GM23338 (cell line): ENCODE measurements around the gene IZUMO1R. TPM values are rescaled to one million over a fixed set of nuclear protein-coding genes. Genes with fewer than 3 reads are reported as not detected.

Source experiments
- ATAC-seq: fragments of 200-7000 bp; cut with Tn5 transposase; 3 replicates; pipeline ENCODE4 v1.9.1; 2020
- DNase-seq: peaks from one replicate; pipeline ENCODE4 v3.0.0-alpha.2; 2015; ENCODE audit warnings: low spot score
- H2AFZ ChIP-seq: fragments of 200-600 bp; sonication (generic); 2 replicates; pipeline ENCODE4 v1.8.0; 2016; ENCODE audit warnings: antibody characterized with exemption, mild to moderate bottlenecking, moderate library complexity
- H3F3A ChIP-seq: fragments of 200-600 bp; sonication (generic); replicated peaks from 2 replicates; pipeline ENCODE4 v1.8.0; 2017; ENCODE audit warnings: antibody characterized with exemption, mixed run types, low read depth
- H3K27ac ChIP-seq: fragments of 200-600 bp; sonication (generic); 2 replicates; pipeline ENCODE4 v1.6.1; 2016; ENCODE audit warnings: low read depth
- H3K27me3 ChIP-seq: fragments of 200-600 bp; sonication (generic); 2 replicates; pipeline ENCODE4 v1.8.0; 2016; ENCODE audit warnings: mild to moderate bottlenecking, mixed run types, moderate library complexity; ENCODE audit not compliant: insufficient read depth
- H3K36me3 ChIP-seq: fragments of 200-600 bp; sonication (generic); 2 replicates; pipeline ENCODE4 v1.8.0; 2016; ENCODE audit warnings: mild to moderate bottlenecking; ENCODE audit not compliant: insufficient read depth
- H3K4me1 ChIP-seq: fragments of 200-600 bp; sonication (generic); 2 replicates; pipeline ENCODE4 v1.8.0; 2016; ENCODE audit warnings: mild to moderate bottlenecking, moderate library complexity; ENCODE audit not compliant: insufficient read depth
- H3K4me2 ChIP-seq: fragments of 200-600 bp; sonication (generic); 2 replicates; pipeline ENCODE4 v1.7.1; 2017; ENCODE audit warnings: mixed run types
- H3K4me3 ChIP-seq: fragments of 200-600 bp; sonication (generic); 2 replicates; pipeline ENCODE4 v1.6.1; 2016; ENCODE audit warnings: mixed run types
- H3K79me2 ChIP-seq: fragments of 200-600 bp; sonication (generic); replicated peaks from 2 replicates; pipeline ENCODE4 v1.8.0; 2017; ENCODE audit warnings: mild to moderate bottlenecking; ENCODE audit not compliant: insufficient read depth
- H3K9me2 ChIP-seq: fragments of 200-600 bp; sonication (generic); 2 replicates; pipeline ENCODE4 v1.8.0; 2017; ENCODE audit not compliant: insufficient read depth
- H4K20me1 ChIP-seq: fragments of 200-600 bp; sonication (generic); replicated peaks from 2 replicates; pipeline ENCODE4 v1.8.0; 2017; ENCODE audit warnings: mild to moderate bottlenecking; ENCODE audit not compliant: insufficient read depth
- H3K27ac Mint-ChIP-seq: 2 replicates; pipeline ENCODE4 v1.8.0; 2020; ENCODE audit warnings: inconsistent platforms, mild to moderate bottlenecking, moderate library complexity, mixed read lengths
- H3K27me3 Mint-ChIP-seq: 3 replicates; pipeline ENCODE4 v1.8.0; 2022; ENCODE audit warnings: low read depth, mild to moderate bottlenecking, moderate library complexity, mixed read lengths, inconsistent platforms; ENCODE audit not compliant: insufficient read depth, poor library complexity
- H3K36me3 Mint-ChIP-seq: 3 replicates; pipeline ENCODE4 v1.8.0; 2021; ENCODE audit warnings: low read depth, mild to moderate bottlenecking, inconsistent platforms, moderate library complexity, mixed read lengths
- H3K4me1 Mint-ChIP-seq: 3 replicates; pipeline ENCODE4 v1.8.0; 2020; ENCODE audit warnings: mild to moderate bottlenecking, inconsistent platforms, mixed read lengths
- H3K4me3 Mint-ChIP-seq: 3 replicates; pipeline ENCODE4 v1.8.0; 2021; ENCODE audit warnings: moderate library complexity, mild to moderate bottlenecking, inconsistent platforms, mixed read lengths
- H3K9me3 Mint-ChIP-seq: 3 replicates; pipeline ENCODE4 v1.8.0; 2020; ENCODE audit warnings: moderate library complexity, mild to moderate bottlenecking, inconsistent platforms, mixed read lengths
- CREB1 ChIP-seq: fragments of 250-450 bp; sonication (Bioruptor Pico); IDR thresholded peaks from 2 replicates; pipeline ENCODE4 v1.5.0; 2020; ENCODE audit warnings: low read depth, mild to moderate bottlenecking, moderate library complexity
- CTCF ChIP-seq, 2 experiments: fragments of 200-600 bp in 1 of 2; sonication (generic) in 1 of 2; conservative IDR thresholded peaks; 2 replicates each; pipeline versions ENCODE4 v1.5.1 to v1.6.1; 2016 to 2017; ENCODE audit warnings: antibody characterized with exemption in 2 of 2, low read depth in 2 of 2, mild to moderate bottlenecking in 2 of 2, moderate library complexity in 1 of 2
- ETS1 ChIP-seq: IDR thresholded peaks from 2 replicates; pipeline ENCODE4 v1.6.1; 2016; ENCODE audit warnings: antibody characterized with exemption
- EZH2 ChIP-seq: fragments of 200-600 bp; sonication (generic); IDR thresholded peaks from one replicate; pipeline ENCODE4 v1.8.0; 2017; ENCODE audit warnings: antibody characterized with exemption, mild to moderate bottlenecking, low read depth; ENCODE audit not compliant: unreplicated experiment
- EZH2phosphoT487 ChIP-seq: fragments of 200-600 bp; sonication (generic); IDR thresholded peaks from one replicate; pipeline ENCODE4 v1.8.1; 2018; ENCODE audit warnings: antibody characterized with exemption; ENCODE audit not compliant: unreplicated experiment
- JUNB ChIP-seq: IDR thresholded peaks from one replicate; pipeline ENCODE4 v1.6.1; 2016; ENCODE audit warnings: antibody characterized with exemption; ENCODE audit not compliant: unreplicated experiment
- NANOG ChIP-seq: IDR thresholded peaks from 2 replicates; pipeline ENCODE4 v1.6.1; 2016; ENCODE audit warnings: antibody characterized with exemption, borderline replicate concordance
- POLR2AphosphoS5 ChIP-seq: IDR thresholded peaks from 2 replicates; pipeline ENCODE4 v1.6.1; 2016; ENCODE audit warnings: antibody characterized with exemption, low read depth
- REST ChIP-seq: IDR thresholded peaks from one replicate; pipeline ENCODE4 v1.6.1; 2018; ENCODE audit warnings: antibody characterized with exemption; ENCODE audit not compliant: unreplicated experiment
- STAT1 ChIP-seq: IDR thresholded peaks from one replicate; pipeline ENCODE4 v1.6.1; 2016; ENCODE audit warnings: antibody characterized with exemption; ENCODE audit not compliant: unreplicated experiment
- ZNF114 ChIP-seq: fragments of 250-450 bp; sonication (Bioruptor Pico); IDR thresholded peaks from 2 replicates; pipeline ENCODE4 v1.5.0; 2020; ENCODE audit warnings: mild to moderate bottlenecking, moderate library complexity
- ZNF331 ChIP-seq: fragments of 250-450 bp; sonication (Bioruptor Pico); IDR thresholded peaks from 2 replicates; pipeline ENCODE4 v1.5.0; 2020; ENCODE audit warnings: low read depth, mild to moderate bottlenecking, moderate library complexity
- polyA plus RNA-seq: library from polyadenylated mRNA; unstranded; fragments of >200 nt; fragmentation: Nextera tagmentation; extraction: Ambion mirVana; gene quantifications from 2 replicates; pipeline ENCODE4 v1.2.1, GENCODE V29; 2016
- total RNA-seq: library from RNA; depleted of rRNA; stranded (reverse); fragments of >200 nt; shearing (Covaris generic); gene quantifications from 2 replicates; pipeline ENCODE4 v1.2.3, GENCODE V29; 2014
- TF ChIP-seq, protein P1 (sequence below): fragments of 250-450 bp; sonication (Bioruptor Pico); IDR thresholded peaks from 2 replicates; pipeline ENCODE4 v1.5.0; 2020; ENCODE audit warnings: mild to moderate bottlenecking, moderate library complexity

IZUMO1R gene
- total and polyA plus RNA-seq, 2 experiments from 2014 or later = not detected

GRCh38 chr11:94312339-94312738 lies 8.0 kb downstream of the IZUMO1R start:
- no peak overlapping the region for H3K4me2 ChIP-seq
- ATAC-seq (no peak), DNase-seq (no peak)
- peaks cover 6% of the 10 kb centered on the region; the same call in 1 of the 3 replicates for H3K4me1 Mint-ChIP-seq
- no peaks in the 10 kb centered on the region for H3K9me2 ChIP-seq
- H3K27ac Mint-ChIP-seq = no peak overlapping the region
- no peaks in the 10 kb centered on the region for H3K36me3 ChIP-seq
- no peaks in the 10 kb centered on the region for H3K79me2 ChIP-seq
- H3K4me1 ChIP-seq = no peaks in the 10 kb centered on the region
- no peaks in the 10 kb centered on the region for H3K9me3 Mint-ChIP-seq
- no peaks in the 10 kb centered on the region for H4K20me1 ChIP-seq
- TF ChIP-seq POLR2AphosphoS5 = no peak
- no peak for TF ChIP-seq CREB1
- no peak for TF ChIP-seq CTCF (conservative IDR thresholded peaks at IDR 0.05; ENCODE audit: low read depth in 2 of 2)
- TF ChIP-seq JUNB = no peak
- no peak for TF ChIP-seq REST
- no peak for TF ChIP-seq ZNF331
- no peak for TF ChIP-seq ZNF114
- TF ChIP-seq STAT1 = no peak
- no peak for TF ChIP-seq EZH2phosphoT487
- TF ChIP-seq, protein P1, sequence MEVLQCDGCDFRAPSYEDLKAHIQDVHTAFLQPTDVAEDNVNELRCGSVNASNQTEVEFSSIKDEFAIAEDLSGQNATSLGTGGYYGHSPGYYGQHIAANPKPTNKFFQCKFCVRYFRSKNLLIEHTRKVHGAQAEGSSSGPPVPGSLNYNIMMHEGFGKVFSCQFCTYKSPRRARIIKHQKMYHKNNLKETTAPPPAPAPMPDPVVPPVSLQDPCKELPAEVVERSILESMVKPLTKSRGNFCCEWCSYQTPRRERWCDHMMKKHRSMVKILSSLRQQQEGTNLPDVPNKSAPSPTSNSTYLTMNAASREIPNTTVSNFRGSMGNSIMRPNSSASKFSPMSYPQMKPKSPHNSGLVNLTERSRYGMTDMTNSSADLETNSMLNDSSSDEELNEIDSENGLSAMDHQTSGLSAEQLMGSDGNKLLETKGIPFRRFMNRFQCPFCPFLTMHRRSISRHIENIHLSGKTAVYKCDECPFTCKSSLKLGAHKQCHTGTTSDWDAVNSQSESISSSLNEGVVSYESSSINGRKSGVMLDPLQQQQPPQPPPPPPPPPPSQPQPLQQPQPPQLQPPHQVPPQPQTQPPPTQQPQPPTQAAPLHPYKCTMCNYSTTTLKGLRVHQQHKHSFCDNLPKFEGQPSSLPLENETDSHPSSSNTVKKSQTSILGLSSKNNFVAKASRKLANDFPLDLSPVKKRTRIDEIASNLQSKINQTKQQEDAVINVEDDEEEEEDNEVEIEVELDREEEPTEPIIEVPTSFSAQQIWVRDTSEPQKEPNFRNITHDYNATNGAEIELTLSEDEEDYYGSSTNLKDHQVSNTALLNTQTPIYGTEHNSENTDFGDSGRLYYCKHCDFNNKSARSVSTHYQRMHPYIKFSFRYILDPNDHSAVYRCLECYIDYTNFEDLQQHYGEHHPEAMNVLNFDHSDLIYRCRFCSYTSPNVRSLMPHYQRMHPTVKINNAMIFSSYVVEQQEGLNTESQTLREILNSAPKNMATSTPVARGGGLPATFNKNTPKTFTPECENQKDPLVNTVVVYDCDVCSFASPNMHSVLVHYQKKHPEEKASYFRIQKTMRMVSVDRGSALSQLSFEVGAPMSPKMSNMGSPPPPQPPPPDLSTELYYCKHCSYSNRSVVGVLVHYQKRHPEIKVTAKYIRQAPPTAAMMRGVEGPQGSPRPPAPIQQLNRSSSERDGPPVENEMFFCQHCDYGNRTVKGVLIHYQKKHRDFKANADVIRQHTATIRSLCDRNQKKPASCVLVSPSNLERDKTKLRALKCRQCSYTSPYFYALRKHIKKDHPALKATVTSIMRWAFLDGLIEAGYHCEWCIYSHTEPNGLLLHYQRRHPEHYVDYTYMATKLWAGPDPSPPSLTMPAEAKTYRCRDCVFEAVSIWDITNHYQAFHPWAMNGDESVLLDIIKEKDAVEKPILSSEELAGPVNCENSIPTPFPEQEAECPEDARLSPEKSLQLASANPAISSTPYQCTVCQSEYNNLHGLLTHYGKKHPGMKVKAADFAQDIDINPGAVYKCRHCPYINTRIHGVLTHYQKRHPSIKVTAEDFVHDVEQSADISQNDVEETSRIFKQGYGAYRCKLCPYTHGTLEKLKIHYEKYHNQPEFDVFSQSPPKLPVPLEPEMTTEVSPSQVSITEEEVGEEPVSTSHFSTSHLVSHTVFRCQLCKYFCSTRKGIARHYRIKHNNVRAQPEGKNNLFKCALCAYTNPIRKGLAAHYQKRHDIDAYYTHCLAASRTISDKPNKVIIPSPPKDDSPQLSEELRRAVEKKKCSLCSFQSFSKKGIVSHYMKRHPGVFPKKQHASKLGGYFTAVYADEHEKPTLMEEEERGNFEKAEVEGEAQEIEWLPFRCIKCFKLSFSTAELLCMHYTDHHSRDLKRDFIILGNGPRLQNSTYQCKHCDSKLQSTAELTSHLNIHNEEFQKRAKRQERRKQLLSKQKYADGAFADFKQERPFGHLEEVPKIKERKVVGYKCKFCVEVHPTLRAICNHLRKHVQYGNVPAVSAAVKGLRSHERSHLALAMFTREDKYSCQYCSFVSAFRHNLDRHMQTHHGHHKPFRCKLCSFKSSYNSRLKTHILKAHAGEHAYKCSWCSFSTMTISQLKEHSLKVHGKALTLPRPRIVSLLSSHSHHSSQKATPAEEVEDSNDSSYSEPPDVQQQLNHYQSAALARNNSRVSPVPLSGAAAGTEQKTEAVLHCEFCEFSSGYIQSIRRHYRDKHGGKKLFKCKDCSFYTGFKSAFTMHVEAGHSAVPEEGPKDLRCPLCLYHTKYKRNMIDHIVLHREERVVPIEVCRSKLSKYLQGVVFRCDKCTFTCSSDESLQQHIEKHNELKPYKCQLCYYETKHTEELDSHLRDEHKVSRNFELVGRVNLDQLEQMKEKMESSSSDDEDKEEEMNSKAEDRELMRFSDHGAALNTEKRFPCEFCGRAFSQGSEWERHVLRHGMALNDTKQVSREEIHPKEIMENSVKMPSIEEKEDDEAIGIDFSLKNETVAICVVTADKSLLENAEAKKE (CRISPR knock-in tag) = no peak
- no peak for TF ChIP-seq EZH2
- TF ChIP-seq ETS1 = no peak
- no peak for TF ChIP-seq NANOG
- H3K36me3 Mint-ChIP-seq = no peaks in the 10 kb centered on the region
- no peak overlapping the region for H3K4me3 ChIP-seq
- H3F3A ChIP-seq = no peaks in the 10 kb centered on the region
- peaks cover 9% of the 10 kb centered on the region for H3K27me3 Mint-ChIP-seq
- H3K4me3 Mint-ChIP-seq = no peak overlapping the region; the same call in 2 of the 3 replicates
- no peak overlapping the region for H2AFZ ChIP-seq
- no peaks in the 10 kb centered on the region for H3K27me3 ChIP-seq
- no peak overlapping the region for H3K27ac ChIP-seq
